ENCODE data around the gene KANK3. TPM values are rescaled to one million over a fixed set of nuclear protein-coding genes. Genes with fewer than 3 reads are reported as not detected.
A peak's percentile ranks its signal among the peaks of the same experiment; 100 is the strongest.

Gene KANK3
- total and polyA plus RNA-seq, 10 of the 15 experiments (the other 5 are each of a cell fraction or from before 2014, with no cell fraction given) = 0.03 to 0.93 (median 0.22) TPM; not detected in 1

DNA sequence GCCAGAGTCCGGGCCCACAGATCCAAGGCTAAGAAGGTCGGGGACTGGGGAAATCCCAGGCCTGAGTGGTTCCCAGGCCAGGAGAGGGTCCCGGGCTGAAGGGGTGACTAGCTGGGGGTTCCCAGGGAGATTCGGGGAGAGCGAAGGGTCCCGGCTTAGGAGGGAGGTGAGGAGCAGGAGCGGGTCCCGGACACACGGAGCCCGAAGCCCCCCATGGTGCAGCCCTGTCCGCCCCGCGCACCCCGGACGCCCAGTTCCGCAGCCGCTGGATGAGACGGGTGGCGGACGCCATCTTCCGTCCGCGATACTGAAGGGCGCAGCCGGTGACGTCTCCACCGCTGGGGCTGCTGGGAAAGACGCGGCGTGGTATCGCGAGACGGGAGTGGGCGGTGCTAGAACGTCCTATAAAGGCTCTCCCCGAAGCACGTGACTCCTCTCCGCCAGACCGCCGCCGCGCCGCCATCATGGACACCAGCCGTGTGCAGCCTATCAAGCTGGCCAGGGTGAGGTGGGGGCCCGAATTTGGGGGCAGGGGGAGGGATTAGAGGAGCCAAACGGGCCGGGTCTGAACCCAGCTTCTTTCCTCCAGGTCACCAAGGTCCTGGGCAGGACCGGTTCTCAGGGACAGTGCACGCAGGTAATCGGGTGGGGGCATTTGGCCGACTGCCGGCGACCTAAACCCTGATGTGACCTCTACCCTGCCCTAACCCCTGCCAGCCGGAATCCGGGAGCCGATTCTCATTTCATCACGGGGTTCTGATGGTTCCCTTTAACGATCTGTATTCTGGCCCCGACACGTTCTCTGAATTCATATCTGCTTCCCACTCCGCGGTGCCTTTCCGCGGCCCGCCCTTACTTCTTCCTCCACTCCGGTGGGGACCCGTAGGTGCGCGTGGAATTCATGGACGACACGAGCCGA lies 21.7 kb downstream of the KANK3 start, which contains the start of the genes NDUFA7 and RPS28 (continued):
- TF ChIP-seq, protein P1, sequence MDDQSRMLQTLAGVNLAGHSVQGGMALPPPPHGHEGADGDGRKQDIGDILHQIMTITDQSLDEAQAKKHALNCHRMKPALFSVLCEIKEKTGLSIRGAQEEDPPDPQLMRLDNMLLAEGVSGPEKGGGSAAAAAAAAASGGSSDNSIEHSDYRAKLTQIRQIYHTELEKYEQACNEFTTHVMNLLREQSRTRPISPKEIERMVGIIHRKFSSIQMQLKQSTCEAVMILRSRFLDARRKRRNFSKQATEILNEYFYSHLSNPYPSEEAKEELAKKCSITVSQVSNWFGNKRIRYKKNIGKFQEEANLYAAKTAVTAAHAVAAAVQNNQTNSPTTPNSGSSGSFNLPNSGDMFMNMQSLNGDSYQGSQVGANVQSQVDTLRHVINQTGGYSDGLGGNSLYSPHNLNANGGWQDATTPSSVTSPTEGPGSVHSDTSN (IDR thresholded peaks at IDR 0.05; ENCODE audit: insufficient replicate concordance, low read depth, low read length) = no peak
- TF ChIP-seq ESRRA (IDR thresholded peaks at IDR 0.05; ENCODE audit: low read length) (0 out of 2 replicates have a peak, but pooled peaks have one; percentile 50), SRF (IDR thresholded peaks at IDR 0.05; ENCODE audit: low read depth in 2 of 2, low read length in 2 of 2) (peak in 1 of 2 experiments; percentile 67; a peak in 1 of 4 replicates), KLF5 (IDR thresholded peaks at IDR 0.05; ENCODE audit: partially characterized antibody) (no peak), SUPT20H (IDR thresholded peaks at IDR 0.05; ENCODE audit: borderline replicate concordance, control insufficient read depth, low read depth, low read length) (no peak), BHLHE40 (IDR thresholded peaks at IDR 0.05; ENCODE audit: borderline replicate concordance in 1 of 2, low read depth in 2 of 2, low read length in 1 of 2) (peak; percentile 93 to 98), EED (IDR thresholded peaks at IDR 0.05; ENCODE audit: low read depth) (no peak), RFX5 (IDR thresholded peaks at IDR 0.05; ENCODE audit: low read depth, low read length) (0 out of 2 replicates have a peak, but pooled peaks have one; percentile 27), BCL11A (IDR thresholded peaks at IDR 0.05; ENCODE audit: low read depth, low read length) (no peak), BRCA1 (IDR thresholded peaks at IDR 0.05; ENCODE audit: low read depth, low read length) (peak; percentile 93), MYC (IDR thresholded peaks at IDR 0.05; ENCODE audit: insufficient read depth, insufficient read length, insufficient replicate concordance, low read length, severe bottlenecking) (no peak), KDM1A (IDR thresholded peaks at IDR 0.05; ENCODE audit: borderline replicate concordance) (no peak), NFIC (IDR thresholded peaks at IDR 0.05; ENCODE audit: low read depth, low read length) (no peak), NR2C1 (IDR thresholded peaks at IDR 0.05) (0 out of 2 replicates have a peak, but pooled peaks have one; percentile 12), EGR1 (IDR thresholded peaks at IDR 0.05; ENCODE audit: borderline replicate concordance in 1 of 2, low read depth in 2 of 2, low read length in 2 of 2) (peak in 1 of 2 experiments; percentile 24; a peak in 1 of 3 replicates)
- TF ChIP-seq, protein P2, sequence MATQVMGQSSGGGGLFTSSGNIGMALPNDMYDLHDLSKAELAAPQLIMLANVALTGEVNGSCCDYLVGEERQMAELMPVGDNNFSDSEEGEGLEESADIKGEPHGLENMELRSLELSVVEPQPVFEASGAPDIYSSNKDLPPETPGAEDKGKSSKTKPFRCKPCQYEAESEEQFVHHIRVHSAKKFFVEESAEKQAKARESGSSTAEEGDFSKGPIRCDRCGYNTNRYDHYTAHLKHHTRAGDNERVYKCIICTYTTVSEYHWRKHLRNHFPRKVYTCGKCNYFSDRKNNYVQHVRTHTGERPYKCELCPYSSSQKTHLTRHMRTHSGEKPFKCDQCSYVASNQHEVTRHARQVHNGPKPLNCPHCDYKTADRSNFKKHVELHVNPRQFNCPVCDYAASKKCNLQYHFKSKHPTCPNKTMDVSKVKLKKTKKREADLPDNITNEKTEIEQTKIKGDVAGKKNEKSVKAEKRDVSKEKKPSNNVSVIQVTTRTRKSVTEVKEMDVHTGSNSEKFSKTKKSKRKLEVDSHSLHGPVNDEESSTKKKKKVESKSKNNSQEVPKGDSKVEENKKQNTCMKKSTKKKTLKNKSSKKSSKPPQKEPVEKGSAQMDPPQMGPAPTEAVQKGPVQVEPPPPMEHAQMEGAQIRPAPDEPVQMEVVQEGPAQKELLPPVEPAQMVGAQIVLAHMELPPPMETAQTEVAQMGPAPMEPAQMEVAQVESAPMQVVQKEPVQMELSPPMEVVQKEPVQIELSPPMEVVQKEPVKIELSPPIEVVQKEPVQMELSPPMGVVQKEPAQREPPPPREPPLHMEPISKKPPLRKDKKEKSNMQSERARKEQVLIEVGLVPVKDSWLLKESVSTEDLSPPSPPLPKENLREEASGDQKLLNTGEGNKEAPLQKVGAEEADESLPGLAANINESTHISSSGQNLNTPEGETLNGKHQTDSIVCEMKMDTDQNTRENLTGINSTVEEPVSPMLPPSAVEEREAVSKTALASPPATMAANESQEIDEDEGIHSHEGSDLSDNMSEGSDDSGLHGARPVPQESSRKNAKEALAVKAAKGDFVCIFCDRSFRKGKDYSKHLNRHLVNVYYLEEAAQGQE (IDR thresholded peaks at IDR 0.05; ENCODE audit: low read depth, low read length) = no peak; the same call in 1 of the 2 replicates
- TF ChIP-seq, protein P3, sequence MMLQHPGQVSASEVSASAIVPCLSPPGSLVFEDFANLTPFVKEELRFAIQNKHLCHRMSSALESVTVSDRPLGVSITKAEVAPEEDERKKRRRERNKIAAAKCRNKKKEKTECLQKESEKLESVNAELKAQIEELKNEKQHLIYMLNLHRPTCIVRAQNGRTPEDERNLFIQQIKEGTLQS (IDR thresholded peaks at IDR 0.05; ENCODE audit: borderline replicate concordance, extremely low read depth, low read depth, low read length) = peak; percentile 71; the same call in 1 of the 2 replicates
- TF ChIP-seq, protein P4, sequence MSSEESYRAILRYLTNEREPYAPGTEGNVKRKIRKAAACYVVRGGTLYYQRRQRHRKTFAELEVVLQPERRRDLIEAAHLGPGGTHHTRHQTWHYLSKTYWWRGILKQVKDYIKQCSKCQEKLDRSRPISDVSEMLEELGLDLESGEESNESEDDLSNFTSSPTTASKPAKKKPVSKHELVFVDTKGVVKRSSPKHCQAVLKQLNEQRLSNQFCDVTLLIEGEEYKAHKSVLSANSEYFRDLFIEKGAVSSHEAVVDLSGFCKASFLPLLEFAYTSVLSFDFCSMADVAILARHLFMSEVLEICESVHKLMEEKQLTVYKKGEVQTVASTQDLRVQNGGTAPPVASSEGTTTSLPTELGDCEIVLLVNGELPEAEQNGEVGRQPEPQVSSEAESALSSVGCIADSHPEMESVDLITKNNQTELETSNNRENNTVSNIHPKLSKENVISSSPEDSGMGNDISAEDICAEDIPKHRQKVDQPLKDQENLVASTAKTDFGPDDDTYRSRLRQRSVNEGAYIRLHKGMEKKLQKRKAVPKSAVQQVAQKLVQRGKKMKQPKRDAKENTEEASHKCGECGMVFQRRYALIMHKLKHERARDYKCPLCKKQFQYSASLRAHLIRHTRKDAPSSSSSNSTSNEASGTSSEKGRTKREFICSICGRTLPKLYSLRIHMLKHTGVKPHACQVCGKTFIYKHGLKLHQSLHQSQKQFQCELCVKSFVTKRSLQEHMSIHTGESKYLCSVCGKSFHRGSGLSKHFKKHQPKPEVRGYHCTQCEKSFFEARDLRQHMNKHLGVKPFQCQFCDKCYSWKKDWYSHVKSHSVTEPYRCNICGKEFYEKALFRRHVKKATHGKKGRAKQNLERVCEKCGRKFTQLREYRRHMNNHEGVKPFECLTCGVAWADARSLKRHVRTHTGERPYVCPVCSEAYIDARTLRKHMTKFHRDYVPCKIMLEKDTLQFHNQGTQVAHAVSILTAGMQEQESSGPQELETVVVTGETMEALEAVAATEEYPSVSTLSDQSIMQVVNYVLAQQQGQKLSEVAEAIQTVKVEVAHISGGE (CRISPR knock-in tag; IDR thresholded peaks at IDR 0.05) = no peak

Measured in GM12878 (cell line).